Neural crest cell (in vitro differentiated cells): ENCODE measurements around the gene GRWD1. TPM values are rescaled to one million over a fixed set of nuclear protein-coding genes. Genes with fewer than 3 reads are reported as not detected.

Experiments
- DNase-seq: peaks from one replicate; pipeline ENCODE4 v3.0.0; 2021; ENCODE audit warnings: low read depth, mixed read lengths, low spot score
- H3K27ac Mint-ChIP-seq: one replicate; pipeline ENCODE4 v1.8.0; 2021; ENCODE audit warnings: mild to moderate bottlenecking, mixed read lengths; ENCODE audit not compliant: unreplicated experiment
- H3K27me3 Mint-ChIP-seq: 2 replicates; pipeline ENCODE4 v1.8.0; 2021; ENCODE audit warnings: low read depth, mild to moderate bottlenecking, mixed read lengths
- H3K36me3 Mint-ChIP-seq: 2 replicates; pipeline ENCODE4 v1.8.0; 2021; ENCODE audit warnings: low read depth, mild to moderate bottlenecking, mixed read lengths
- H3K4me1 Mint-ChIP-seq: 2 replicates; pipeline ENCODE4 v1.8.0; 2021; ENCODE audit warnings: mixed read lengths
- H3K4me3 Mint-ChIP-seq: one replicate; pipeline ENCODE4 v1.8.0; 2021; ENCODE audit warnings: mild to moderate bottlenecking, mixed read lengths
- H3K9me3 Mint-ChIP-seq: 2 replicates; pipeline ENCODE4 v1.8.0; 2021; ENCODE audit warnings: mixed read lengths
- CTCF ChIP-seq: fragments of 200-600 bp; sonication (generic); conservative IDR thresholded peaks from 2 replicates; pipeline ENCODE4 v1.5.0; 2021; ENCODE audit warnings: antibody characterized with exemption, mild to moderate bottlenecking
- total RNA-seq: library from RNA; stranded (reverse); gene quantifications from 2 replicates; pipeline ENCODE4 v1.2.1, GENCODE V29; 2021

The GRWD1 gene
- total RNA-seq, 1 donor from 2014 or later, result 56.1 TPM

GRCh38 chr19:48489608-48490216 lies 43.9 kb downstream of the GRWD1 start:
- Mint-ChIP-seq H3K27me3 (peaks cover 73% of the 10 kb centered on the region), H3K4me3 (peak overlapping the region; percentile 59), H3K9me3 (no peaks in the 10 kb centered on the region), H3K4me1 (peaks cover 35% of the 10 kb centered on the region), H3K36me3 (no peaks in the 10 kb centered on the region), H3K27ac (no peak overlapping the region)
- peak; percentile 85 for DNase-seq
- peak; percentile 94 for TF ChIP-seq CTCF

- no peaks in the 10 kb centered on the region for H3K36me3 Mint-ChIP-seq
- H3K27me3 Mint-ChIP-seq, result peaks cover 84% of the 10 kb centered on the region
- H3K9me3 Mint-ChIP-seq, result no peaks in the 10 kb centered on the region
- H3K4me1 Mint-ChIP-seq, result peaks cover 39% of the 10 kb centered on the region
- peak overlapping the region; percentile 70 for H3K4me3 Mint-ChIP-seq
- no peak for TF ChIP-seq CTCF
- no peak for DNase-seq
- H3K27ac Mint-ChIP-seq, result no peak overlapping the region
Observed at GRCh38 chr19:48490981-48491792, 45.4 kb downstream of the GRWD1 start.

GRCh38 chr19:48491793-48492123 lies 46.0 kb downstream of the GRWD1 start:
- Mint-ChIP-seq H3K4me3 (peak overlapping the region; percentile 70), H3K9me3 (no peaks in the 10 kb centered on the region), H3K27ac (no peak overlapping the region), H3K27me3 (peaks cover 83% of the 10 kb centered on the region), H3K36me3 (no peaks in the 10 kb centered on the region), H3K4me1 (peaks cover 36% of the 10 kb centered on the region)
- no peak for TF ChIP-seq CTCF
- DNase-seq, result no peak

GRCh38 chr19:48492925-48493717 lies 47.3 kb downstream of the GRWD1 start:
- H3K4me3 Mint-ChIP-seq, result peak overlapping the region; percentile 80
- H3K4me1 Mint-ChIP-seq, result peaks cover 36% of the 10 kb centered on the region
- no peak overlapping the region for H3K27ac Mint-ChIP-seq
- TF ChIP-seq CTCF, result no peak
- H3K27me3 Mint-ChIP-seq, result peaks cover 79% of the 10 kb centered on the region
- no peaks in the 10 kb centered on the region for H3K36me3 Mint-ChIP-seq
- no peaks in the 10 kb centered on the region for H3K9me3 Mint-ChIP-seq
- peak; percentile 83 for DNase-seq

- no peaks in the 10 kb centered on the region for H3K9me3 Mint-ChIP-seq
- DNase-seq, result no peak
- no peak overlapping the region for H3K27ac Mint-ChIP-seq
- H3K4me1 Mint-ChIP-seq, result peaks cover 36% of the 10 kb centered on the region
- H3K36me3 Mint-ChIP-seq, result no peaks in the 10 kb centered on the region
- H3K4me3 Mint-ChIP-seq, result peak overlapping the region; percentile 80
- no peak for TF ChIP-seq CTCF
- H3K27me3 Mint-ChIP-seq, result peaks cover 71% of the 10 kb centered on the region
Observed at GRCh38 chr19:48493718-48494401, 48.1 kb downstream of the GRWD1 start.
